Epidermal melanocyte (primary cell): ENCODE measurements around the gene PPIH.
"Not testable (repeated sequence)": the region's sequence is repeated elsewhere in the genome, so short reads cannot be mapped to it uniquely, and the experiment has no call there.

ENCODE experiments used
- DNase-seq: peaks from one replicate; pipeline ENCODE4 v3.0.0; 2011; ENCODE audit warnings: low spot score; ENCODE audit not compliant: insufficient read length

The PPIH gene

GRCh38 chr1:42682484-42682738 is 24.2 kb downstream of the PPIH start:
- DNase-seq, result not testable (repeated sequence)

- no peak for DNase-seq
Observed at GRCh38 chr1:42682739-42683531, 24.7 kb downstream of the PPIH start.

GRCh38 chr1:42684139-42684538 is 25.9 kb downstream of the PPIH start:
- no peak for DNase-seq

- DNase-seq, result no peak
Observed at GRCh38 chr1:42686418-42686817, 28.2 kb downstream of the PPIH start.

- no peak for DNase-seq
Observed at GRCh38 chr1:42689912-42690311, 31.7 kb downstream of the PPIH start.

GRCh38 chr1:42690477-42691156 is 32.4 kb downstream of the PPIH start:
- no peak for DNase-seq

- no peak for DNase-seq
Observed at GRCh38 chr1:42691157-42691498, 32.9 kb downstream of the PPIH start.

GRCh38 chr1:42692461-42692860 is 34.2 kb downstream of the PPIH start:
- no peak for DNase-seq

- DNase-seq, result no peak
Observed at GRCh38 chr1:42692911-42693310, 34.7 kb downstream of the PPIH start.

GRCh38 chr1:42698081-42698813 is 40.0 kb downstream of the PPIH start:
- no peak for DNase-seq

GRCh38 chr1:42700006-42700405 is 41.8 kb downstream of the PPIH start:
- DNase-seq, result no peak

- DNase-seq, result no peak
Observed at GRCh38 chr1:42703888-42704464, 45.8 kb downstream of the PPIH start.

- DNase-seq, result not testable (repeated sequence)
Observed at GRCh38 chr1:42712808-42713207, 54.6 kb downstream of the PPIH start.

- no peak for DNase-seq
Observed at GRCh38 chr1:42713293-42713692, 55.1 kb downstream of the PPIH start.

GRCh38 chr1:42714441-42714840 is 56.2 kb downstream of the PPIH start:
- not testable (repeated sequence) for DNase-seq

GRCh38 chr1:42720868-42721267 is 62.6 kb downstream of the PPIH start:
- DNase-seq, result no peak

GRCh38 chr1:42721926-42722325 is 63.7 kb downstream of the PPIH start:
- no peak for DNase-seq

- DNase-seq, result not testable (repeated sequence)
Observed at GRCh38 chr1:42722403-42722802, 64.2 kb downstream of the PPIH start.

GRCh38 chr1:42723511-42723910 is 65.3 kb downstream of the PPIH start:
- DNase-seq, result no peak

- DNase-seq, result not testable (repeated sequence)
Observed at GRCh38 chr1:42725820-42726219, 67.6 kb downstream of the PPIH start.
